ENCODE data around the gene DGKE.

DGKE gene

DNA sequence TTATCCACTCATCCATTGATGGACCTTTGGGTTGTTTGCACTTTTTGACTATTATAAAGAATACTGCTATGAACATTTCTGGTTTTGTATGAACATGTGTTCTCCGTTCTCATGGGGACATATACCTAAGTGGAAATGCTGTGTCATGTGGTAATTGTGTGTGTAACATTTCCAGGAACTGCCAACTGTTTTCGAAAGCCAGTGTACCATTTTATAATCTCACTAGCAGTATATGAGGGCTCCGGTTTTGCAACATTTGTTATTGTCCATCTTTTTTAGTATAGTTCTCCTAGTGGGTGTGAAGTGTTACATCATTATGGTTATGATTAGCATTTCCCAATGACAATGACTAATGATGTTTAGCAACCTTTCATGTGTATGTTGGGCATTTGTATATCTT, 85.0 kb downstream of the DGKE start:
- DNase-seq: no peak
